Measurements from ENCODE around the gene CUL2.

DNA sequence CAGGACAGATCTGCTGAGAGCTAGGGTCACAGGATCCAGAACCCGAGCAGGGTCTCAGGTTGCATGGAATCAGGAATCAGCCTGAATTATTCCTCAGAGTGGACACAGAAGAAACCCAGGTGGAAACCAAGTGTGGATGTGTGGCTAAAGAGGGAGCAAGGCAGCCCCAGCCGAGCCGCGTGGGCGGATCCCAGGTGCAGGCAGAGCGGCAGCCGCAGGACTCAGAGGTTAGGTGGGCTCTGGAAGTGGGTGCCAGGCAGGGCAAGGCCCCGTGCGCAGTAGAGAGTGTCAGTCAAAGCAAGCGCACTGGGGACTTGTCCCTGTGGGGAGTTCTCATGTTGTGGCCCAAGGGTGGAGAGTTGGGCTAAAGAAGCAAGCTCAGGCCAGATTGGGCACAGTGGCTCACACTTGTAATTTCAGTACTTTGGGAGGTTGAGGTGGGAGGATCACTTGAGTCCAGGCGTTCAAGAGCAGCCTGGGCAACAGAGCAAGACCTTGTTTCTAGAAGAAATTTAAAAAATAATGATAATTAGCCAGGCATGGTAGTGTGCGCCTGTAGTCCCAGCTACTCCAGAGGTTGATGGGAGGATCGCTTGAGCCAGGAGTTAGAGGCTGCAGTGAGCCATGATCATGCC lies 125.9 kb downstream of the CUL2 start:
- TF ChIP-seq YY1 (IDR thresholded peaks at IDR 0.05; ENCODE audit: low read depth) (no peak), POLR2AphosphoS5 (IDR thresholded peaks at IDR 0.05; ENCODE audit: low read depth, low read length) (no peak), JUND (IDR thresholded peaks at IDR 0.05) (no peak), NRF1 (IDR thresholded peaks at IDR 0.05; ENCODE audit: low read depth, low read length) (no peak), CTCF (IDR thresholded peaks at IDR 0.05) (no peak), TAF1 (IDR thresholded peaks at IDR 0.05; ENCODE audit: borderline replicate concordance, low read depth, low read length) (no peak)
- TF ChIP-seq, protein P1, sequence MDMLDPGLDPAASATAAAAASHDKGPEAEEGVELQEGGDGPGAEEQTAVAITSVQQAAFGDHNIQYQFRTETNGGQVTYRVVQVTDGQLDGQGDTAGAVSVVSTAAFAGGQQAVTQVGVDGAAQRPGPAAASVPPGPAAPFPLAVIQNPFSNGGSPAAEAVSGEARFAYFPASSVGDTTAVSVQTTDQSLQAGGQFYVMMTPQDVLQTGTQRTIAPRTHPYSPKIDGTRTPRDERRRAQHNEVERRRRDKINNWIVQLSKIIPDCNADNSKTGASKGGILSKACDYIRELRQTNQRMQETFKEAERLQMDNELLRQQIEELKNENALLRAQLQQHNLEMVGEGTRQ (IDR thresholded peaks at IDR 0.05; ENCODE audit: borderline replicate concordance, low read depth, low read length), result no peak

Data from SK-N-SH (cell line).